ENCODE results near the gene PPP2R5E. TPM values are rescaled to one million over a fixed set of nuclear protein-coding genes. Genes with fewer than 3 reads are reported as not detected.
"Not testable (repeated sequence)": the region's sequence is repeated elsewhere in the genome, so short reads cannot be mapped to it uniquely, and the experiment has no call there.

The PPP2R5E gene
- total RNA-seq (2014; rRNA removed; shearing (Covaris generic)) = 15.7 and 16.7 TPM in 2 replicates

GRCh38 chr14:63543000-63543825, at the start of gene PPP2R5E:
TSS of gene PPP2R5E (minus strand) at chr14:63543377. CDS start at chr14:63539685, 3,692 bp downstream.
- peak; percentile 98 for DNase-seq (ENCODE audit: low spot score)

- DNase-seq (ENCODE audit: low spot score) = not testable (repeated sequence)
These were observed 39.9 kb upstream of the PPP2R5E start for GRCh38 chr14:63583046-63583445.

- DNase-seq (ENCODE audit: low spot score) = no peak
These were observed 38.3 kb upstream of the PPP2R5E start for GRCh38 chr14:63581491-63581890.

- DNase-seq (ENCODE audit: low spot score) = no peak
These were observed 35.1 kb upstream of the PPP2R5E start for GRCh38 chr14:63578300-63578699.

- no peak for DNase-seq (ENCODE audit: low spot score)
These were observed 30.4 kb upstream of the PPP2R5E start for GRCh38 chr14:63573581-63573980.

GRCh38 chr14:63565448-63565847, 22.3 kb upstream of the PPP2R5E start:
- no peak for DNase-seq (ENCODE audit: low spot score)

- DNase-seq (ENCODE audit: low spot score) = no peak
These were observed 21.1 kb upstream of the PPP2R5E start for GRCh38 chr14:63564318-63564717.

- peak; percentile 31 for DNase-seq (ENCODE audit: low spot score)
These were observed 20.3 kb upstream of the PPP2R5E start for GRCh38 chr14:63563370-63564026.

GRCh38 chr14:63562405-63562804, 19.2 kb upstream of the PPP2R5E start:
- DNase-seq (ENCODE audit: low spot score) = no peak

GRCh38 chr14:63555572-63555971, 12.4 kb upstream of the PPP2R5E start:
- DNase-seq (ENCODE audit: low spot score) = no peak

GRCh38 chr14:63551332-63551731, 8.2 kb upstream of the PPP2R5E start:
- DNase-seq (ENCODE audit: low spot score) = no peak

GRCh38 chr14:63547798-63548335, 4.7 kb upstream of the PPP2R5E start:
- no peak for DNase-seq (ENCODE audit: low spot score)

- no peak for DNase-seq (ENCODE audit: low spot score)
These were observed 2.3 kb upstream of the PPP2R5E start for GRCh38 chr14:63545431-63545830.

- DNase-seq (ENCODE audit: low spot score) = peak; percentile 19
These were observed 1.6 kb upstream of the PPP2R5E start for GRCh38 chr14:63544591-63545299.

- no peak for DNase-seq (ENCODE audit: low spot score)
These were observed 739 bp upstream of the PPP2R5E start for GRCh38 chr14:63543826-63544406.

GRCh38 chr14:63542231-63542999, 762 bp downstream of the PPP2R5E start:
- DNase-seq (ENCODE audit: low spot score) = no peak

GRCh38 chr14:63535918-63536317, 7.3 kb downstream of the PPP2R5E start:
- DNase-seq (ENCODE audit: low spot score) = no peak

- DNase-seq (ENCODE audit: low spot score) = no peak
These were observed 9.7 kb downstream of the PPP2R5E start for GRCh38 chr14:63533474-63533873.

GRCh38 chr14:63524537-63525155, 18.5 kb downstream of the PPP2R5E start:
- DNase-seq (ENCODE audit: low spot score) = no peak

GRCh38 chr14:63523735-63524426, 19.3 kb downstream of the PPP2R5E start:
- DNase-seq (ENCODE audit: low spot score) = no peak

Measured in H4 (cell line).